LNCAP (cell line): ENCODE data around the gene CACNA1I.

Experiments used
- CTCF ChIP-seq: fragments of 450-650 bp; IDR thresholded peaks from 2 replicates; pipeline ENCODE4 v1.5.1; 2017; ENCODE audit warnings: mild to moderate bottlenecking

The CACNA1I gene

DNA sequence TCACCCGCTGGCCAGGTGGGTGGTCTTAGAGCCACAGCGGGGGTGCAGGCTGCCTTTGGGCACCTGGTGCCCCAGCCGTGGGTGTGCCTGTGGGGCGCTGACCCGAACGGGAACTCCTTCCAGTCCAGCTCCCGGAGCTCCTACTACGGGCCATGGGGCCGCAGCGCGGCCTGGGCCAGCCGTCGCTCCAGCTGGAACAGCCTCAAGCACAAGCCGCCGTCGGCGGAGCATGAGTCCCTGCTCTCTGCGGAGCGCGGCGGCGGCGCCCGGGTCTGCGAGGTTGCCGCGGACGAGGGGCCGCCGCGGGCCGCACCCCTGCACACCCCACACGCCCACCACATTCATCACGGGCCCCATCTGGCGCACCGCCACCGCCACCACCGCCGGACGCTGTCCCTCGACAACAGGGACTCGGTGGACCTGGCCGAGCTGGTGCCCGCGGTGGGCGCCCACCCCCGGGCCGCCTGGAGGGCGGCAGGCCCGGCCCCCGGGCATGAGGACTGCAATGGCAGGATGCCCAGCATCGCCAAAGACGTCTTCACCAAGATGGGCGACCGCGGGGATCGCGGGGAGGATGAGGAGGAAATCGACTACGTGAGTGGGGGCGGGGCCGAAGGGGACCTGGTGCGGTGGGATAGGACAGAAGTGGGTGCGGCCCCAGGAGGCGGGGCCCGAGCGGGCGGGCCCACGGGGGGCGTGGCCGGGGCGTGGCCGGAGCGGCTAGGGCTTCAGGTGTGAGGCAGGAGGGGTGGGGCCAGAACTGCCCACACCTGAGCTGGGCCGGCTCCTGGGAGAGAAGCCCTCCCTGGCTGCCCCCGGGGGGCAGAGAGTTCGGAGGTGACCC lies 91.5 kb downstream of the CACNA1I start:
- TF ChIP-seq CTCF: no peak

- no peak for TF ChIP-seq CTCF
These were observed 92.1 kb downstream of the CACNA1I start for GRCh38 chr22:39662686-39663052.

DNA sequence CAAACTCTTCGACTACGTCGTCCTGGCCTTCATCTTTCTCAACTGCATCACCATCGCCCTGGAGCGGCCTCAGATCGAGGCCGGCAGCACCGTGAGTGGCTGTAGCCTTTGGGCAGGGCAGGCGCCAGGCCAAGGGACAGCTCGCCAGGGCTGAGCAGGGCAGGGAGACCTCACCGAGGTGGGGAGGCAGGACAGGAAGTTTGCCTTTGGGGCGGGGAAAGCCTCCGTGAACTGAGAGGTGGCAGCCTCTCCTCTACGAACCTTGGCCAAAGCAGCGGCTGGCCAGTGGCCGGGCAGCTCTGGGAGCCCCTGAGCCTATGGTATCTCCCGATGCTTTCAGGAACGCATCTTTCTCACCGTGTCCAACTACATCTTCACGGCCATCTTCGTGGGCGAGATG lies 93.2 kb downstream of the CACNA1I start:
- no peak for TF ChIP-seq CTCF

DNA sequence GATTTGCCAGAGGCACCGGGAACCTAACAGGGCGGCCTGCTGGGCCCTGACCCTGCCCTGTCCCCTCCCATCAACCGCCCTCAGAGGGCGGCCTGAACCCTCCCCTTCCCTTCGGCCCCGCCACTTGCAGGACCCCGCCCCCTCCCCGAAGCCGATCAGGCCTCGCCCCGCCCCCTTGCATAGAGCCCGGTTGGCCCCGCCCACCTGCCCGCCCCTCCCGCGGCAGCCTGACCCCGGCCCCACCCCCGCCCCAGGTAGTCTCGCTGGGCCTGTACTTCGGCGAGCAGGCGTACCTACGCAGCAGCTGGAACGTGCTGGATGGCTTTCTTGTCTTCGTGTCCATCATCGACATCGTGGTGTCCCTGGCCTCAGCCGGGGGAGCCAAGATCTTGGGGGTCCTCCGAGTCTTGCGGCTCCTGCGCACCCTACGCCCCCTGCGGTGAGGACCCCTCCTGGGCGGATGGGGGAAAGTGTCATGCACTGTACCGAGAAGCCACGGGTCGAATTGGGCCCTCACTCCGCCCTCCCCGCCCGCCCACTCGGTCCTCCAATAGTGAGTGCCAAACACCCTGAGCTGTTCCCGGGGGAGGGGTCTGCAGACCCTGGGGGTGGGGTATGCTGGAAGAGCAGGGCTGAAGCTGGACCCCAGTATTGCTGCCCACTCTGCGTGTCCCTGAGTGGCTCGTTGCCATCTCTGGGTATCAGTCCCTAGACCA lies 94.1 kb downstream of the CACNA1I start:
- no peak for TF ChIP-seq CTCF

DNA sequence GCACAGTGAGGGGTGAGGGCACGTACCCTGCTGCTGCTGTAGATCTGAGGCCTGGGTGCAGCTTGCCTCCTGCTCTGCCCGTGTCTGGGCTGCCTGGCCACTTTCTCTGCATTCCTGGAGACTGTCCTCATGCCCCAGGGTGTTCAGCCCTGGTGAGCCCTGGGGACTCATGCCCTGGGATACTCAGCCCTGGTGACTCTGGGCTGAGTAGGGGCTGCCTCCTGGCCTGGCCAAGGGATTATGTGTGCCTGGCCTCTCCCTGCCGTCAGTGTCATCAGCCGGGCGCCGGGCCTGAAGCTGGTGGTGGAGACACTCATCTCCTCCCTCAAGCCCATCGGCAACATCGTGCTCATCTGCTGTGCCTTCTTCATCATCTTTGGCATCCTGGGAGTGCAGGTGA lies 94.7 kb downstream of the CACNA1I start:
- TF ChIP-seq CTCF: no peak

- no peak for TF ChIP-seq CTCF
These were observed 95.3 kb downstream of the CACNA1I start for GRCh38 chr22:39665661-39666431.

- TF ChIP-seq CTCF: no peak
These were observed 95.9 kb downstream of the CACNA1I start for GRCh38 chr22:39666495-39666894.
